Adrenal gland (tissue), 5 donors: Measurements from ENCODE around the gene CFL1.

ENCODE experiments used
- POLR2A ChIP-seq, 2 donors: fragments of 450-650 bp; IDR thresholded peaks; one replicate each; pipeline ENCODE4 v1.6.1; 2017; ENCODE audit warnings: antibody characterized with exemption in 2 of 2, mild to moderate bottlenecking in 2 of 2, moderate library complexity in 1 of 2
- TF ChIP-seq, protein P1 (sequence below), 6 experiments: fragments of 450-650 bp in 4 of 6; fragments of 200-600 bp in 2 of 6; sonication (generic) in 1 of 6; IDR thresholded peaks; 1 replicate in 5 of 6; 2 replicates in 1 of 6; pipeline versions ENCODE4 v1.5.1 to v1.8.0; 2016 to 2021; ENCODE audit warnings: antibody characterized with exemption in 6 of 6, mild to moderate bottlenecking in 2 of 6, moderate library complexity in 1 of 6
- donor health status: DM: no; HTN: no; CAD: no.

DNA sequence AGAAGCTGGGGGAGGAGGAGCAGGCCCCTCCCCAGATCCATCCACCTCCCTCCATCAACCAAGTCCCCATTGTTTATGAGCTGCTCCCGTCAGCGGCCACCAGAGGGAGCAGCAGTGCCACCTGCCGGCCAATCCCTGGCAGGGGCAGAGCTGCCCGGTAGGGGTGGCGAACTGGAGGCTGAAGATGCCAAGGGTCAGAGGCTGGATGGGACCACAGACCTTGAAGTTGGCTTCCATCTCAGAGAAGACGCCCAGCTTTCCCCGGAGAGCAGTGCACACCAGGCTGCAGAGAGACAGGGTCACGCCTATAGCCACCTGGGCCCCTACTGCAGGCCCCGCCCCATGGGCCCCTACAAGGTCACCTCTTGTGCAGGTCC lies 26.7 kb upstream of the CFL1 start:
- TF ChIP-seq, protein P1, sequence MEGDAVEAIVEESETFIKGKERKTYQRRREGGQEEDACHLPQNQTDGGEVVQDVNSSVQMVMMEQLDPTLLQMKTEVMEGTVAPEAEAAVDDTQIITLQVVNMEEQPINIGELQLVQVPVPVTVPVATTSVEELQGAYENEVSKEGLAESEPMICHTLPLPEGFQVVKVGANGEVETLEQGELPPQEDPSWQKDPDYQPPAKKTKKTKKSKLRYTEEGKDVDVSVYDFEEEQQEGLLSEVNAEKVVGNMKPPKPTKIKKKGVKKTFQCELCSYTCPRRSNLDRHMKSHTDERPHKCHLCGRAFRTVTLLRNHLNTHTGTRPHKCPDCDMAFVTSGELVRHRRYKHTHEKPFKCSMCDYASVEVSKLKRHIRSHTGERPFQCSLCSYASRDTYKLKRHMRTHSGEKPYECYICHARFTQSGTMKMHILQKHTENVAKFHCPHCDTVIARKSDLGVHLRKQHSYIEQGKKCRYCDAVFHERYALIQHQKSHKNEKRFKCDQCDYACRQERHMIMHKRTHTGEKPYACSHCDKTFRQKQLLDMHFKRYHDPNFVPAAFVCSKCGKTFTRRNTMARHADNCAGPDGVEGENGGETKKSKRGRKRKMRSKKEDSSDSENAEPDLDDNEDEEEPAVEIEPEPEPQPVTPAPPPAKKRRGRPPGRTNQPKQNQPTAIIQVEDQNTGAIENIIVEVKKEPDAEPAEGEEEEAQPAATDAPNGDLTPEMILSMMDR (IDR thresholded peaks at IDR 0.05): peak; percentile 97 to 100 (median 98)
- no peak for TF ChIP-seq POLR2A (IDR thresholded peaks at IDR 0.05)
